Measurements from ENCODE around the gene SLC30A3.

Gene SLC30A3

GRCh38 chr2:27264753-27265535, 2.1 kb upstream of the SLC30A3 start:
- POLR2A ChIA-PET: interaction anchor here (0.8 to 2.0 kb wide), 7 partner anchors 9 to 230 kb away, joined by 3 to 8 read pairs (median 4); partner anchors contain the start of gene MPV17
- TF ChIP-seq SUZ12 (IDR thresholded peaks at IDR 0.05): no peak
- peak; percentile 95 for TF ChIP-seq L3MBTL2 (conservative IDR thresholded peaks at IDR 0.05)
- DNase-seq (ENCODE audit: extremely low spot score): peak; percentile 87
- CTCF ChIA-PET: interaction anchor here (0.6 to 2.3 kb wide), 12 partner anchors 7 to 1202 kb away, joined by 3 to 14 read pairs (median 5); partner anchors contain the start of genes DNAJC5G and TRIM54

- TF ChIP-seq BHLHE40 (IDR thresholded peaks at IDR 0.05; ENCODE audit: borderline replicate concordance): no peak
- no peak for TF ChIP-seq FOXK2 (IDR thresholded peaks at IDR 0.05)
- peak; percentile 85 for TF ChIP-seq L3MBTL2 (conservative IDR thresholded peaks at IDR 0.05)
- TF ChIP-seq, protein P1, sequence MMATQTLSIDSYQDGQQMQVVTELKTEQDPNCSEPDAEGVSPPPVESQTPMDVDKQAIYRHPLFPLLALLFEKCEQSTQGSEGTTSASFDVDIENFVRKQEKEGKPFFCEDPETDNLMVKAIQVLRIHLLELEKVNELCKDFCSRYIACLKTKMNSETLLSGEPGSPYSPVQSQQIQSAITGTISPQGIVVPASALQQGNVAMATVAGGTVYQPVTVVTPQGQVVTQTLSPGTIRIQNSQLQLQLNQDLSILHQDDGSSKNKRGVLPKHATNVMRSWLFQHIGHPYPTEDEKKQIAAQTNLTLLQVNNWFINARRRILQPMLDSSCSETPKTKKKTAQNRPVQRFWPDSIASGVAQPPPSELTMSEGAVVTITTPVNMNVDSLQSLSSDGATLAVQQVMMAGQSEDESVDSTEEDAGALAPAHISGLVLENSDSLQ (IDR thresholded peaks at IDR 0.05): no peak
- TF ChIP-seq FOXM1 (IDR thresholded peaks at IDR 0.05; ENCODE audit: borderline replicate concordance): no peak
- TF ChIP-seq SUZ12 (IDR thresholded peaks at IDR 0.05): no peak
- TF ChIP-seq FOXA1 (IDR thresholded peaks at IDR 0.05): no peak
- CTCF ChIA-PET: interaction anchor here (0.6 to 2.3 kb wide), 12 partner anchors 8 to 48 kb away, joined by 3 to 14 read pairs (median 5); partner anchors contain the start of genes DNAJC5G and TRIM54
- POLR2A ChIA-PET: interaction anchor here (1.0 to 2.3 kb wide), 8 partner anchors 9 to 193 kb away, joined by 3 to 9 read pairs (median 4); partner anchors contain the start of genes MPV17 and OST4
- DNase-seq (ENCODE audit: extremely low spot score): no peak
These were observed 1.5 kb upstream of the SLC30A3 start for GRCh38 chr2:27264253-27264752.

GRCh38 chr2:27263287-27264252, 723 bp upstream of the SLC30A3 start:
- TF ChIP-seq ELF4 (IDR thresholded peaks at IDR 0.05) (no peak), FOXA1 (IDR thresholded peaks at IDR 0.05) (no peak), FOXM1 (IDR thresholded peaks at IDR 0.05; ENCODE audit: borderline replicate concordance) (no peak), SUZ12 (IDR thresholded peaks at IDR 0.05) (no peak), FOXK2 (IDR thresholded peaks at IDR 0.05) (no peak), CTBP1 (IDR thresholded peaks at IDR 0.05; ENCODE audit: borderline replicate concordance) (no peak), SP1 (IDR thresholded peaks at IDR 0.05) (no peak), ARNT (IDR thresholded peaks at IDR 0.05) (no peak), LEF1 (IDR thresholded peaks at IDR 0.05; ENCODE audit: borderline replicate concordance) (no peak)
- POLR2A ChIA-PET: interaction anchor here (1.0 to 2.3 kb wide), 9 partner anchors 9 to 192 kb away, joined by 3 to 9 read pairs (median 4); partner anchors contain the start of genes MPV17 and OST4
- no peak for DNase-seq (ENCODE audit: extremely low spot score)
- CTCF ChIA-PET: interaction anchor here (0.5 to 2.3 kb wide), 12 partner anchors 8 to 1466 kb away, joined by 3 to 14 read pairs (median 5); partner anchors contain the start of gene DNAJC5G

GRCh38 chr2:27261926-27262298, 935 bp downstream of the SLC30A3 start:
- POLR2A ChIA-PET: no interaction called here
- no peak for DNase-seq (ENCODE audit: extremely low spot score)
- CTCF ChIA-PET: no interaction called here
- TF ChIP-seq SP1 (IDR thresholded peaks at IDR 0.05) (no peak), SUZ12 (IDR thresholded peaks at IDR 0.05) (no peak), L3MBTL2 (conservative IDR thresholded peaks at IDR 0.05) (no peak), FOXA1 (IDR thresholded peaks at IDR 0.05) (no peak), FOXK2 (IDR thresholded peaks at IDR 0.05) (no peak), FOXM1 (IDR thresholded peaks at IDR 0.05; ENCODE audit: borderline replicate concordance) (no peak), HDGF (IDR thresholded peaks at IDR 0.05; ENCODE audit: borderline replicate concordance) (no peak), CTBP1 (IDR thresholded peaks at IDR 0.05; ENCODE audit: borderline replicate concordance) (no peak), LEF1 (IDR thresholded peaks at IDR 0.05; ENCODE audit: borderline replicate concordance) (no peak)

- no peak for DNase-seq (ENCODE audit: extremely low spot score)
- TF ChIP-seq SP1 (IDR thresholded peaks at IDR 0.05) (no peak), ZNF384 (IDR thresholded peaks at IDR 0.05) (no peak), TARDBP (IDR thresholded peaks at IDR 0.05) (no peak), NFRKB (IDR thresholded peaks at IDR 0.05) (no peak), ARNT (IDR thresholded peaks at IDR 0.05) (no peak), ELF4 (IDR thresholded peaks at IDR 0.05) (no peak), FOXK2 (IDR thresholded peaks at IDR 0.05) (no peak), L3MBTL2 (conservative IDR thresholded peaks at IDR 0.05) (no peak), FOXM1 (IDR thresholded peaks at IDR 0.05; ENCODE audit: borderline replicate concordance) (no peak), BHLHE40 (IDR thresholded peaks at IDR 0.05; ENCODE audit: borderline replicate concordance) (no peak), CTBP1 (IDR thresholded peaks at IDR 0.05; ENCODE audit: borderline replicate concordance) (no peak)
- TF ChIP-seq, protein P1 (IDR thresholded peaks at IDR 0.05): no peak
- ChIA-PET POLR2A (no interaction called here), CTCF (no interaction called here)
These were observed 1.5 kb downstream of the SLC30A3 start for GRCh38 chr2:27261241-27261925.

DNA sequence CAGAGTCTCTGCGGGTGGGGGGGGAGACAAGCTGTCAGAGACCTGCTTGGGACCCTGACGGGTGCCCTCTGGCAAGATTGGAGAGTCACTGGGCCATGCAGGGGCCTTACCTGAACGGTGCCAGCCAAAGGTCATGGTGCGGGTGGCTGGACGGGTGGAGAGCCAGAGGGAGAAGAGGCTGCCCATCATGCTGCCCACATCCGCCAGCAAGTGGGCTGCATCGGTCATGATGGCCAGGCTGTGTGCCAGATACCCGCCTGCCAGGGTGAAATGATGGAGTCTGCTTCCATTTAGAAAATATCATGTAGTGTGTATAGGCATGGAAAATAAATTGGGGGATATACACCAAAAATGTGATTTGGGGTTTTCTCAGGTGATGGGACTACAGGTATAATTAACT, 4.8 kb downstream of the SLC30A3 start:
- no peak for DNase-seq (ENCODE audit: extremely low spot score)
- ChIA-PET CTCF (no interaction called here), POLR2A (interaction anchor here (1.1 kb wide), 1 partner anchor 25 kb away, joined by 3 read pairs; no protein-coding TSS in a partner anchor)
- TF ChIP-seq SP1 (IDR thresholded peaks at IDR 0.05): no peak
- no peak for TF ChIP-seq SUZ12 (IDR thresholded peaks at IDR 0.05)
- no peak for TF ChIP-seq L3MBTL2 (conservative IDR thresholded peaks at IDR 0.05)
- no peak for TF ChIP-seq HDGF (IDR thresholded peaks at IDR 0.05; ENCODE audit: borderline replicate concordance)
- no peak for TF ChIP-seq ELF4 (IDR thresholded peaks at IDR 0.05)
- TF ChIP-seq FOXA1 (IDR thresholded peaks at IDR 0.05): no peak
- TF ChIP-seq TARDBP (IDR thresholded peaks at IDR 0.05): no peak
- no peak for TF ChIP-seq FOXM1 (IDR thresholded peaks at IDR 0.05; ENCODE audit: borderline replicate concordance)
- TF ChIP-seq, protein P1 (IDR thresholded peaks at IDR 0.05): no peak
- no peak for TF ChIP-seq FOXK2 (IDR thresholded peaks at IDR 0.05)
- no peak for TF ChIP-seq LEF1 (IDR thresholded peaks at IDR 0.05; ENCODE audit: borderline replicate concordance)

Data from HEK293T (cell line).